ENCODE results near the gene TSPAN9. TPM values are rescaled to one million over a fixed set of nuclear protein-coding genes. Genes with fewer than 3 reads are reported as not detected.

The TSPAN9 gene
- total RNA-seq, 1 donor from 2014 or later, result 299 TPM

DNA sequence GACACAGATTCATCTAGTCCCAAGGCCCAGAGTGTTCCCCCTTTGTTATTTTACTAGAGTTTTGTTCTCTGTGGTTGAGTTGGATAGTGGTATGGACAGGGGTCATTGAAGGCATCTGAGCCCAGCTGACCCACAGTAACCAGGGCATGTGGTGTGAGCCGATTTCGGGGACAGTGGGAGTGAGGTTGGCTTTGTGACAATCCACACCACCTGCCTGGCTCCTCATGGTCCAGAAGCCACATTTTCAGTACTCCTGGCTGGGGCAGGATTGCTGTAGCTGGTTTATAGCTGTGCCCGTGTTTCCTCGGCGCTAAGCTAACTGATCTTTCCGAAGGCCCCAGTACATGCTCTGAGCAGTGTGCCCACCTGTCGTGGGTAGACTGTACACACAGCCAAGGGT, 116.0 kb downstream of the TSPAN9 start:
- DNase-seq (ENCODE audit: low spot score), result no peak
- intact Hi-C loops (cut with DNase I), result no loop called here

- intact Hi-C loops (cut with DNase I), result no loop called here
- no peak for DNase-seq (ENCODE audit: low spot score)
These were observed 116.6 kb downstream of the TSPAN9 start for GRCh38 chr12:3193755-3194154.

DNA sequence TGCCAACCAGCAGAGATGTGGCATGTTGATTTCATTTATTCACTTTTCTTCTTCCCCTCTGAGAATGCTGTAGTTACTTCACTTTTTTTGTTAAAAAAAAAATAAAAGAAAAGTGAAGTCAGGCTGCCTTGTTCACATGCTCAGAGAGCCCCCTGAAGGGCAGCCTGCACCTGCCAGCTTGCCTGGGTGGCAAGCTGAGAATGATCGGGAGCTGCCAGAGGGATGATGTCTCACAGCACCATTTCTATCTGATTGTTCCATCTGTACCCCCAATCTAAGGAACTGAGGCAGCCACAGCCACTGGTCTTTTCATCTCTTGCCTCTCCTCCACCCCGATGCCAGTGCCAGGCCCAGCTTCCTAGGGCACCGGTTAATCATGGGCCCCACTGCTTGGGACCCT, 118.2 kb downstream of the TSPAN9 start:
- intact Hi-C loops (cut with DNase I), result no loop called here
- DNase-seq (ENCODE audit: low spot score), result no peak

DNA sequence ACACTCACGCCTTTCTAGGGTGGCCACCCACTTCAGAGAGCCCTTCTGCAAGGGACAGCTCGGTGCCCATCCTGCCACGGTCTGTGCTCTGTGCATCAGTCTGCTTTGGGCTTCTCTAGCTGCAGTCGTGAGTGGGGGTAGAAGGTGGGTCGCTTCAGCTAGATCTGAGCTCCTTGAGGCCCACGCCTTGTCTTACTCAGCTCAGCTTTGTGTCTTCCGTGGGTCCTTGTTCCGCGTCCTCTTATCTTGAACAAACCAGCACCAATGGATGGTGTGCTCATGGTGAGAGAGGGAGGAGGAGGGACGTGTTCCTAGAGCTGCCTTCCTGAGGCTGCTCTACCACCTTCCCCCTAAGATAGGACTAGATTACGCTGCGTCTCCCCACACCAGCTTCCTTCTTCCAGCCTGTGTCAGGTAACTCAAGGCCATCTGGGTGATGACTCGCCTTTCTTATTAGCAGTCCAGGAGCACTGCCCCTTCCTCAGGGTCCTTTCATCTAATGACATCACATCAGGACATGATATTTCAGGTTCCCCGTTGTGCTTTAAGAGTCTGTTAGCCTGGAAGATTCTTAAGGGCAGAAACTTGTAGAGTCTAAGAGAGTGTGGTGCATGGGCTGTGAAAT, 118.8 kb downstream of the TSPAN9 start:
- DNase-seq (ENCODE audit: low spot score), result no peak
- intact Hi-C loops (cut with DNase I), result no loop called here

DNA sequence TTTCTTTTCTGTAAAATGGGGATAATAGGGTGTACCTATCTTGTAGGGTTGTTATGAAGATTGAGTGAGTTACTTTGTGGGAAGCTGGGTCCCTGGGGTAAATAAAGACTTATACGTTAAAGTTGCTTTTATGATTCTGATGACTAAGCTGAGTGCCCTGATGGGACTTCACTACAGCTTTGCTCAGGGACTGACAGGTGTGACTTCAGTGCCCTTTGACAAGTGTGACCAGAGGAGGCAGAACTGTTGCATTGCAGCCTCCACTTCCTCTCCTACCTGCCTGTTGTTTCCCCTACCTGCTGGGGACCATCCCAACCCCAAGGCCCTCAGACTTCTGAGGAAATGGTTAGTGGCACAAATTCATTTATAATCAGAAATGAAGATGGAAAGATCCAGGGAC, 119.3 kb downstream of the TSPAN9 start:
- intact Hi-C loops (cut with DNase I), result no loop called here
- DNase-seq (ENCODE audit: low spot score), result no peak

- no peak for DNase-seq (ENCODE audit: low spot score)
- intact Hi-C loops (cut with DNase I), result no loop called here
These were observed 120.1 kb downstream of the TSPAN9 start for GRCh38 chr12:3197131-3197818.

GRCh38 chr12:3199551-3200031, 122.4 kb downstream of the TSPAN9 start:
- DNase-seq (ENCODE audit: low spot score), result no peak
- intact Hi-C loops (cut with DNase I), result no loop called here

DNA sequence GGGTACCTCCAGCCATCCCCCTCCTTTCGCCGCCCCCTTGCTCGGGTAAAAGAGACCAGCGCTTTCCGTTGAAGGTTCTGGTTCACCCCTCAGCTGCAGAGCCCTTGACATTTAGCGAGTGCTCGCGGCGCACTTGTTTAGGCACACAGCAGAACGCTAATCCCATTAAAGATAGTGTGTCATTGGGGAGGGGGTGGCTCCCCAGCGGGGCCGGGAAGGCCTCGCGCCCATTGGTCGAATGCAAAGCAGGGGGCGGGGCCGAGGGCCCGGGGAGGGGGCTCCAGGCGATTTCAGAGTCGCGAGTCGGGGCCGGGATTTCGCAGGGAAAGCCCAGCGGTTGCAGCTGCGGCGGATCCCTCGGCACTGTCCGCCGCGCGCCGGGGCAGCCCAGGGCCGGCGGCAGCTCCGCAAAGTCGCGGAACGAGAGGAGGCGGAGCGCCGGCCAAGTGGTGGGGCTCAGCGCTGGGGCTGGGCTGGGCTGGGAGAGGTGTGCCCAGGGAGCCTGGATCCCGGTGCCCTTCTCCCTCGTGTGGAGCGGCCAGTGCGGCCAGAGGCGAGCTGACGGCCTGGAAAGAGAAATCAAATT, 122.9 kb downstream of the TSPAN9 start:
- no peak for DNase-seq (ENCODE audit: low spot score)

GRCh38 chr12:3200814-3201233, 123.6 kb downstream of the TSPAN9 start:
- no peak for DNase-seq (ENCODE audit: low spot score)
- intact Hi-C loops (cut with DNase I), result no loop called here

More for the DNA sequence above, 122.9 kb downstream of the TSPAN9 start:
- intact Hi-C loops (cut with DNase I), result no loop called here

- intact Hi-C loops (cut with DNase I), result loop anchor here (1.0 kb wide), 2 partner anchors 66 to 128 kb away; no protein-coding TSS in a partner anchor
- no peak for DNase-seq (ENCODE audit: low spot score)
These were observed 124.3 kb downstream of the TSPAN9 start for GRCh38 chr12:3201339-3202051.

- no peak for DNase-seq (ENCODE audit: low spot score)
- intact Hi-C loops (cut with DNase I), result loop anchor here (1.0 kb wide), 2 partner anchors 67 to 129 kb away; no protein-coding TSS in a partner anchor
These were observed 124.9 kb downstream of the TSPAN9 start for GRCh38 chr12:3202096-3202495.

DNA sequence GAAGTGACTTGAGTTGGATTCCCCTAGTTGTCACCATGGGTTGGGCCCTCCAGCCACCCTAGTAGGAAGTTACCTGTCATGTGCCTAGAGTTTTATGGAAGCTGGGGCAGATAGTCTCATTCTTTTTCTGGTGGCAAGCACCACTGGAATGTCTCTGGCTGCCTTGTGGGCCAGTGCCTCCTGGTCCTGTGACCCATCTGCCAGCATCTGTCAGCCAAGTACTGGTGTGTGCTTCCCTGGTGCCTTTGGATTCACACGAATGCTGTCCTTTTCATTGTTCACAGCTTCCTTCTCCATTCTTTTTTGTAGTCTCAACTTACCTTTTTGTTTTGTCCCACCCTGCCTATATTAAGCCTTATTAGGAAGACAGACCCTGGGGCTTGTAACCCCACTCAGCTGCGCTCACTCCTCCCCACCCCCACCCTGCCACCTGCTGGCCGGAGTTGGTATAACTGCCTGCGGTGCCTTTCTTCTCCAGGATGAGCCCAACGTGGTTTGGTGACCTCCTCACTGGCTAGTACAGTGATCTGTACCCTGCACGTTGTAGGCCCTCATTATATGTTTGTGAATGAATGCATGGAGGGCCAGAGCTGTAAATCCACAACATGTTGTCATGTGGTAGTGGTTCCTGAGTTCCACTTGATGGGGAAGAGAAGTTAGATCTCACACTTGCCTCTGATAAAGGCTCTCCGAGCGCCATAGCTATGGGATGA, 125.7 kb downstream of the TSPAN9 start:
- DNase-seq (ENCODE audit: low spot score), result no peak
- intact Hi-C loops (cut with DNase I), result loop anchor here (1.0 kb wide), 2 partner anchors 68 to 130 kb away; no protein-coding TSS in a partner anchor

- intact Hi-C loops (cut with DNase I), result loop anchor here (1.0 kb wide), 1 partner anchor 50 kb away; no protein-coding TSS in a partner anchor
- no peak for DNase-seq (ENCODE audit: low spot score)
These were observed 126.5 kb downstream of the TSPAN9 start for GRCh38 chr12:3203713-3204112.

GRCh38 chr12:3204143-3204542, 127.0 kb downstream of the TSPAN9 start:
- intact Hi-C loops (cut with DNase I), result loop anchor here (1.0 kb wide), 1 partner anchor 49 kb away; no protein-coding TSS in a partner anchor
- no peak for DNase-seq (ENCODE audit: low spot score)

DNA sequence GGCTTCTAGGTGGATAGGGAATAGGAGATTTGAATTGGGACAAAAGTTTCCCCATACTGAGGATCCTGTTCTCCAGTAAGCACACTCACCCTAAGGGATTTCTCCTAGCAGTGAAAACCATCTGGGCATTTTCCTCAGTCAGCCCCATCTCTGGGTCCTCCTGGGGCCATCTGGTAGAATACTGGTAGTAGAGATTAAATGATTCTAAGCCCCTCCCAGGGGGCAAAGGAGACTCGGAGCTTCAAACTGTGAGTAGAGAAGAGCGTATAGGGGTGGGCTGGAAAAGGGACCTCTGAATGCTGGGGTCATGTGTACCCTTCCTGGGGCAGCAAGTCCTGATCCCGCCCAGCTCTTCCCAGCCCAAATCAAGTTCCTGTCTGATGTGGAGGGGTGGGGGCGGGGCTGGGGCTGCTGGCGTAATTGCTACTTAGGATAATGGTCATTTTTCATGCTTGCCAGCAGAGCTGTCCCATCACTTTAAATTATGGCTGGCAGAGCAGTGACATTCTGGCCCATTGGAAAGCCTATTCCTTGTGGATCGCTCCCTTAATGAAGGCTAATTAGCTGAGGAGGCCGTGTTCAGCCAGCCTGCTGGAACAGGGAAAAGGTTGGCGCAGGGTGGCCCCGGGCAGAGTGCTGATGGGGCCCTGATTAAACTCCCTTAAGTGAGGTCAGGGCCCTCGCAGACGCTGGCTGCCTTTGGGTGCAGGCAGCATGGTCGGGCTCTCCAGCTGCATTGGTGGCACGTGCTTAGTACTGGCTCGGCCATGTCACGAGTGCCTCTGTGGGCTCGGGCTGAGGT, 127.8 kb downstream of the TSPAN9 start:
- intact Hi-C loops (cut with DNase I), result loop anchor here (1.0 to 5.0 kb wide), 2 partner anchors 37 to 48 kb away; no protein-coding TSS in a partner anchor
- no peak for DNase-seq (ENCODE audit: low spot score)

GRCh38 chr12:3205742-3206519, 128.8 kb downstream of the TSPAN9 start:
- no peak for DNase-seq (ENCODE audit: low spot score)
- intact Hi-C loops (cut with DNase I), result loop anchor here (2.0 to 5.0 kb wide), 2 partner anchors 36 to 69 kb away; no protein-coding TSS in a partner anchor

GRCh38 chr12:3206536-3207072, 129.4 kb downstream of the TSPAN9 start:
- intact Hi-C loops (cut with DNase I), result loop anchor here (2.0 to 5.0 kb wide), 2 partner anchors 36 to 68 kb away; no protein-coding TSS in a partner anchor

More at GRCh38 chr12:3206536-3207072, 129.4 kb downstream of the TSPAN9 start:
- no peak for DNase-seq (ENCODE audit: low spot score)
